GM10847 (cell line): ENCODE results near the gene DPH6.

Experiments
- POLR2A ChIP-seq: IDR thresholded peaks from 2 replicates; pipeline ENCODE4 v1.6.1; 2011; ENCODE audit not compliant: insufficient read length; ENCODE audit errors: extremely low read depth

Gene DPH6

DNA sequence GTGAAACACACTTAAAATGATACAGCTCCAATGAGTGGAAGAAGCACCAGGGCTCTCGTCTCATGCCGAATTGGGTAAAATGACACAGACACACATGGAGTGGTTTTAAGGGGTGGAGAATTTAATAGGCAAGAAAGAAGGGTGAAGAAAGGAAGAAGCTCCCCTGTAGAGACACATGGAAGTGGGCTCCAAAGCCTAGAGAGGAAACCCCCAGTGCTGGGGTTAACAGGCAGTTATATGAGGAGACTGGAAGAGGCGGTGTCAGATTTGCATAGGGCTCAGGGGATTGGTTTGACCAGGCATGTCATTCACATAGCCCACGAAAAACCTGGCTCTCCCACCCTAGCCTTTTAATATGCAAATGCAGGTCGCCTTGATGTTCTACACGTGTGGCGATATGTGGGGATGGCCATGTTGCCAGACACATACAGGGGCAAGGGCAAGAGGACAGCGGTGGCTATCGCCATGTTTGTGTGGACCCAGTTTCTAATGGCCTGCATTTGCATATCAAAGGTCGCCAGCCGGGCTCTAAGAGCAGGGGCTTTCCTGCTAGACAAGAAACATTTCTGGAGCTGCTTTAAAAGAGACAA is 1.9 kb upstream of the DPH6 start:
- TF ChIP-seq POLR2A, result no peak

DNA sequence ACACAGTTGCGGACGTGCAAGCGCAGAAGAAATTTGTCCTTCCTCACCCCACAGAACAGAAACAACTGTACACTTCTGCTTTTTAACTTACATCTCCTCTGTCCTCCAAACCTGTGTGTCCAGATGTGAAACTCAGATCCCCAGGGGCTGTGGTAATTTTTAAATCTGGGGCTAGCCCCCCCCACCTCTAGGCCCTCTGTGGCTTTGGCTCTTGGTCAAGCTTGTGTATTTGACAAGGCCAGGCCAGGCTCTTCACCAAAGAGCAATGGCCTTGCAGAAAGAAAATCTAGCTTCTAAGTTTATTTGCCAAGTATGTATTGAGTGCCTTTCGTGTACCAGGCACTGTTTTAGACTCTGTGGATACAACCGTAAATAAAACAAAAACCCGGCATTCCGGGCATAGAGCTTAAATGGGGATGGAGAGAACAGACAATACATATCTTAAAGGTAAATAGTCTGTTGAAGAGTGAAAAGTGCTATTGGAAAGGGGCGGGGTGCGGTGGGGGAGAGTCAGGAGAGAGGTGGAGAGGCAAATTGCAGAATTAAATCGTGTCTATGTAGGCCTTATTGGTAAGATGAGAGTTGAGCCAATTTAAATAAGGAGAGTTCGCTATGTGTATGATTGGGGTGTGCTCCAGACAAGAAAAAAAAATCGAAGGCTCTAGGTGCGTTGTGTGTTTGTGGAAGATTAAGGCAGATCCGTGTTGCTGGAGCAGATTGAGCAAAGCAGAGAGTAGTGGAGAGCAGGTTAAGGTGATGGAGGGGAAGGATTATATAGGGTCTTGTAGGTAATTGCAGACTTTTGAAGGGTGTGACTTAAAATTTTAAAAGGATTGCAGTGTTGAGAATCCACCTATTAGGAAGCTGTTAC is 781 bp upstream of the DPH6 start:
- TF ChIP-seq POLR2A, result no peak

DNA sequence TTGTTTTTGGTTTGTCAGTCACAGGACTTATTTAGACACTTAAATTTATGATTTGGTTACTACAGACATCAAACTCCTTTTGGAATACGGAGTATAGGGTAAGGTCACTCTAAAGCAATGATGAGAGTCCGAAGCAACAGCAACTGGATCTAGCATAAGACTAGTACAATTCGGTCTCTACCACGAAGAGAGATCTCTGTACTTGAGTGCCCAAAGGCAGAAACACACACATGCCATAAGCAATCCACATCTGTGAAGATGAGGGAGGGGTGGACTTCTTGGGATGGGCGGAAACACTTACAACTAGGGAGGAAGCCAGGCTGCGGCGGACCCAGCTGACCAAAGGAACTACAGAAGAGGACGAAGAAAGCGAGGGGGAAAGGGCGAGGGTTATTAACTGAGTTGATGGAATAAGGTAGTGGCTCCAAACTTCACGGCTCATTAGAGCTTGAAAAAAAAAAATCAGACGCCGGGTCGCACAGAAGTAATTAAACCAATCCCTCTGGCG is 595 bp downstream of the DPH6 start:
- TF ChIP-seq POLR2A, result no peak

DNA sequence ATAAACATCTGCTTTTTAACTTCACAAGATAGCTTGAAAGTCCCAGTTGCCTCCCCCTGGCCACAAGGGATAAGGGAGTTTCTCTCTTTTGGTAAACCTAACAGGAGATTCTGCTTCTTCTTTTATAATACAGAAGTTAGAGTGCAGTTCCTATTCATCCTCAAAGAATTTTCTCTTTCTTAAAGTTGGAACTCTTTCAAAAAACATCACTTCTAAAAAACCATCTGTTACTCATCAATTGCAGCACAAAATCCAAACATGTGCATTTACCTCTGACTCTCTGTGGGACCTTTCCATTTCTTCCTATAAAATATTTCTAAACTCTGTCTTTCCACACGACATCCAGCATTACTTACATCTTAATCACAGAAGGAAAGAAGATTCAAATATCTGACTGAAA is 5.1 kb downstream of the DPH6 start:
- TF ChIP-seq POLR2A, result no peak

DNA sequence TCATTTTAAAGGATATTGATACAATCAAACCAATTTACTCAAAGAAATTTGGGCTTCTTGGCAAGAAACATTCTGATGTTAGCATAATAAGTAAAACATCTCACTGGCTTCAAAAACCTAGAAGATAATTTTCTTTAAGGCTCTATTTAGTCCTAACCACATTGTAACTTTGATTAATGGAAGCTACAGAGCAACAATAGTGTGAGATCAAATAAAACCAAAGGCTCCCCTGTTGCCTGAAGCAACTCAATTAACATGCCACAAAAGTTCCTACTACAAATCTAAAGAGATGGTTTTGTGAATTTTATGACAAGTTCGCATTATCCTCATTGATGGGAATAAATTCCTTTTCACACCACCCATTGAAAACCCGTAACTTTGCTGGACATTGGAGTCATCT is 5.9 kb downstream of the DPH6 start:
- no peak for TF ChIP-seq POLR2A

DNA sequence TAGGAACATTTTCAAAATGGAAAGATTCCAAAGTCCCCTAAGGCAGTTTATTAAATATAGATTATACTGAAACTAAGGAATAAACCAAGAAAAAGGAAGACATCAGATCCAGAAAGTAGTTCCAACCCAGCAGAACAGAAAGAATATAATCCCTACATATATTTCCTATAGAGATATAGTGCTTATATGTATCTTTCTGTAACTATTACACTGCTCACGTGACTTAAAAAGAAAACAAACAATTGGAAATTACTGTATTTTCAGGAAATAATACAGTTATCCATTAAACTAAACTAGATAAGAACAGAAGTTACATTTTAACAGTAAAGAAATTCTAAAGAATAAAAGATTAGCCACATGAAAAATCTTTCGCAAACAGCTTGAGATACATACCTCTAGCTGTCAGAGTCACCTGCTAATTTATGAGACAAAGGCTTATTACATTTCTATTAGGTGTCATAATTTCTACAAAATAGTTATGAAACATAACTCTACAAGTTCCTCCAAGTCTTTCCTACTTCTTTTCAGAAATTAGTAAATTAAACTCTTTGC is 10.5 kb downstream of the DPH6 start:
- no peak for TF ChIP-seq POLR2A

DNA sequence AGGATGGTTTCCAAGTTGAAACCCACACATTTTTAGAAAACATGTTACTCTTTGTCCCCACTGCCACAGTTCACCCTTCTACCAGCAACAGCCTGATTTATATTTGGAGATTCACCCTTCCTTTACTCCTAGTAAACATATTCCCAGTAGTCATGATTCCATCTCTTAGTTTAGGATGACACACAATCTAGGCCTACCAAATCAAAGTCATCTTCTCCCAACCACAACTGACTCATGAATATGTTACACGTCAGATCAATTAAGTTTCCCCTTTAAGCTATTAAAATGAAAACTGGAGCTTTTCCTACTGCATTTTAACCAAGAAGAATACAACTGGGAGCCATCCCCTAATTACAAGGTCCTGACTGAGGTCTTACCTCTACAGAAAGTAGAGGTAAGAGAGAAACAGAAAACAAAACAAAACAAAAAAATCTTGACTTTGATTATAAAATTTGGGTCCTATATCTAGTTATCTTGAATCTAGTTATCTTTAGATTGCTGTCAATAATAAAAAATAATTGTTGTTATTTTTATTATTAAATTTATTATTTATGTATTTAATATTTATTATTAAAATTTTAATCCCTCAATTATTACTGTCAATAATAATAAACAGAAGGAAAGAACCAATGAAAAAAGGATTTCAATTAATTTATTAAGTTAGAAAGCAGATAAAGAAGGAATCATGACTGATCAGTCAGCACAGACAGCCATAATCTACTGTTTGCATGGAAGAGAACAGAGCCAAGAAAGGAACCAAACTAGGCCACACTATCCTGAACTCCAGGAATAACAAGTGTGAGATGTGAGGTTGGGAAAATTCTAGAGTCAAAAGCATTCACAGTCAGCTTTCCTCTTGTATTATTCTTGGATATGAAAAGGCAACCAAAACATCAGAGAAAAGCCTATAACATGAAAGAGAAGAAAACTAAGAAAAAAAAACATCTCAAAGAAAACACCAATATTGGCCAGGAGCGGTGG is 12.5 kb downstream of the DPH6 start:
- TF ChIP-seq POLR2A, result no peak

DNA sequence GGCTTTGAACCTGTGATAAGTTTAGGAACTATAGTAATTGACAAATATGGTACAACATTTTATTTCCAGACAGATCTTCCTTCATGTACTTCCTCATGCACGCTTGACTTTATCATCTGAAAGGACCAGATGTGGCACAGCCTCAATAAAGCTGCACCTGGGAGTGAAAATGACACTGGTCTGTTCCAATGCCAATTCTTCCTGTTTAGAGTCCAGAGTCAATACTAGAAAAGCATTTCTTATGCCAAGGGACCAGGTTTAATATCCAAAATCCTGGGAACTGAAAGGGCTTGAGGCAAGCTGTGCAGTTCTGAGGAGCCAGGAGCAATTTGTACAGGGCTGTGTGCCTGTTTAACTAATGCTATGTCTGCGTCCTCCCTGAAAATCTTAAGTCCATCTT is 15.3 kb downstream of the DPH6 start:
- TF ChIP-seq POLR2A, result no peak

DNA sequence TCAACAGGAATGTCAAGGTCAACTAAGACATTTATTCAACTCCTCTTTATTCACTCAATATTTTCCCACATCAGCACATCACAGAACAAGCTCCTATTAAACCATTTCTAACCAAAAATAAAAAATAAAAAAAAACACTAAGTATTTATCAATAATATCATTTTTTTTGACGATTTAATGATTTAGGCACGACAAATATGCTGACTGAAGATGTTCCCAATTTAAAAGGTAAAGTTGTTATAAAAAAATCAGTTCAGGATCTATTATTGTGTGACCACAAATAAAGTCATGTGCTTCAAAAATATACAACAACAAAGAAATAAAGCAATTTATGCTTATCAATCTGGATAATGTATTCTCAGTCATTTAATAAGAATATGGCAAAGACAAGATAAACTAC is 16.2 kb downstream of the DPH6 start:
- no peak for TF ChIP-seq POLR2A

DNA sequence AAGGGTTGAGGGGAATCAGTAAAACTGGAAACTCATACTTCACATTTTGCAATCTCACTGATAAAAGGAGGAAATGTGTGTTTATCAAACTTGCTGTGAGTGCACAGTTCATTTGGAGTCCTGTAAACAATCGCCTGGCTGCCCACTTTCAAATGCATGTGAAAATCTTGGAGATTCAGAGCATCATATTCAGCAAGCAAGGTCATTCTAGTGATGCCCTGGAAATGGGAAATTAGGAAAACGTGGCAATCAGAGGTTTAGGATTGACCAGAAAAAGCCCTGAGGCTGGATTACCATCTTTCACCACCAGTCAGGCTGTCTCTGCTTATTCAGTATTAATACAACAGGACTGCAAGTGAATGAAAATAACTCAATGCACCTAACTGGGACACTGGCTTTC is 23.9 kb downstream of the DPH6 start:
- no peak for TF ChIP-seq POLR2A

DNA sequence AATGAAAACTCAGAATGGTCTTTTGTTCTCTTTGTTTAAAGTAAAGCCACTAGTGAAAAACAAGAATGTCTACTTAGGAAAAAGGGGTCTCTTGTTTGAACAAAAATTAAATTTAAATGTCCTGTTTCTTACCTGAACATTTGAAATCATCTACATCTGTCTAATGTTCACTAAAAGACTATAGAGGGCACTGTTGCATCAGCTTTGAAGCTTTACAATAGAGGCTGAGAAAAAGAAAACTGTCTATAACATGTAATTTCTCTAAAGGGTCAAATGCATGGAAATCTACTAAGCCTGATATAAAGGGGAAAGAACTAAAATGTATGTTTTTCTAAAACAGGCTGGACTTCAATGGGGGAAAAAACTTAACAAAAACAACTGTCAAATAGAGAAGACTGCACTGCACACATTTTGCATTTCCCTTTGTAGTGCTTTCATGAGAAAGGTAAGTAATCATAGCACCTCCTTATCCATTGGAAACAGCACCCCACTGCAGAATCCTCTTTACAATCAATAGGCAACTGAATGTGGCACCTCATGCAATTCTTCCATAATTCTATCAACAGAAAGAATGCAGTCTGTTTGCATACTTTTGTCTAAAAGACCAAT is 26.3 kb downstream of the DPH6 start:
- TF ChIP-seq POLR2A, result no peak

DNA sequence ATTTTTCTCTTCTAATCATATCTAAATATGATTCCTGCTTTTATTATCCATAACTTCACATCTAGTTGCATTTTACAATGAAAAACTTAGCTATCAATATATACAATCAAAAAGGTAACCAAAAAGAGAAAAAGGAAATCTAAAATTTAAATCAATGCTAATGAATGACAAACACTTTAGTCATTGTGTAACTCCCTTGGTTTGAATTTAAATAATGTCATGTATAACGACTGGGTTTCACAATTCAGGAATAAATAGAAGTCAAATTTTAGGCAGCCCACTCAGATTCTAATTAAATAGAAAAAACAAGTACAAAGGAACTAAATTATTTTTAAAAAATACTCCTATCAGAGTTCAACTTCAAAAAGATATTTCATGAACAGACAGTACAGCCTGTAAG is 26.9 kb downstream of the DPH6 start:
- no peak for TF ChIP-seq POLR2A

DNA sequence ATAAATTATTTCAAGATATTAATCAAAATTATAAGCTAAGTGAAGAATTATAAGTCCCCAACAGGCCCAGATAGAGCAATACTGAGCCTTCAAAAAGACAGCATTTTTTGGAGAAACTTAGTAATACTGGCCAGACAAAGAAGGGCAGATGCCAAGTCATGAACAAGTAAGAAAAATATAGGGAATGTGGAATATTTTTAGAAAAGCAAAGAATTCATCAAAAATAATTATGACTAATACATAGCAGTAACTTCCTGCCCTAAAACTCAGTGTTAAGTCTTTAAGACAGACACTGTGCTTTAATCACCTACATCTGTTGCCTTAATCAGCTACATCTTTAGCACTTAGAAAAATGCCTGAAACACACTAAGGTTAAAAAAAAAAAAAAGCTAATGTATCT is 31.2 kb downstream of the DPH6 start:
- no peak for TF ChIP-seq POLR2A

DNA sequence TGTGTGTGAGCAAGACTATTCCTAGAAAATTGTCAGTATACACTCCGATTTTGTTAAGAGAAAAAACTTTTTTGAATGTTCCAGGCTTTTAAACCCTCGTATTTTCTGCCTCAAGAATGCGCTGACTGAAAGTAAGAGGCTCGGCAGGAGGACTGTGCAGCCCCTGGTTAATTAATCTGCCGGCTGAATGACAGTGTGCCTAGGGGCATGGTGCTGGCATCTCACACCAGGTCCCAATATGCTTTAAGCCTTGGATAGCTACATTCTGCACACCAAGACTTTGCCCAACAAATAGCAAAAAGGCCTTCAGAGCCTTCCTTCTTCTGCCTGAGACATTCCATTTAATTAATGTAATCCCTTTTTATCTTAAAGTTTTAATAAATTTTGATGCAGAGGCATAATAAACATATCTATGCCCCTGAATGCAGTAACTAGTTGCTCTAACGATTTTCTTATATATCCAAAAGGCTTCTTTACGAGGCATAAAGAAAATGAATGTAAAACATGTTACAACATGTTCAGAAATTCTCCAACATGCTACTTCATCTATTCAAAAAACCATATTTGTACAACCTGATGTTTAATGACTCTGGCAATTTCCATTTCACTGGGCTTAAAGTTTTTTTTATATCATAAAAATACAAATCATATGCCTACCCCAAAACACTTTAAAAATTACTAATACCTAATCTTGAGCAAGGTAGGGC is 37.9 kb downstream of the DPH6 start:
- TF ChIP-seq POLR2A, result no peak
